H1 (cell line): Measurements from ENCODE around the gene AOAH. TPM values are rescaled to one million over a fixed set of nuclear protein-coding genes. Genes with fewer than 3 reads are reported as not detected.

Experiments
- CTCF ChIA-PET: fragments of 300-600 bp; sonication (Branson Sonifier 250); formaldehyde crosslinking; loops from one replicate; lab custom pipeline; 2021; ENCODE audit not compliant: partially characterized antibody; lab: Charles Lee
- POLR2A ChIA-PET: fragments of 300-600 bp; sonication (Branson Sonifier 250); formaldehyde crosslinking; loops from one replicate; lab custom pipeline; 2021; ENCODE audit warnings: inconsistent platforms; ENCODE audit not compliant: partially characterized antibody; lab: Charles Lee
- DNase-seq, 2 experiments: peaks; one replicate each; pipeline versions ENCODE4 v3.0.0 to v3.0.0-alpha.2; 2010 to 2022; ENCODE audit warnings: low spot score in 2 of 2, low read depth in 1 of 2, mixed read lengths in 1 of 2
- FAIRE-seq: peaks from 2 replicates; lab custom pipeline; 2011; peaks lifted over from hg19 to GRCh38; lab: Jason Lieb, UNC
- H2AFZ ChIP-seq: 2 replicates; pipeline ENCODE4 v1.8.1; 2012; ENCODE audit warnings: low read length, inconsistent platforms
- H2AK5ac ChIP-seq: 2 replicates; pipeline ENCODE4 v1.6.1; 2013; ENCODE audit warnings: low read depth, low read length
- H2BK120ac ChIP-seq: replicated peaks from 2 replicates; pipeline ENCODE3; 2013; ENCODE audit warnings: low read depth, low read length, inconsistent platforms
- H2BK12ac ChIP-seq: 2 replicates; pipeline ENCODE4 v1.6.1; 2013; ENCODE audit warnings: low read depth, low read length
- H2BK15ac ChIP-seq: 2 replicates; pipeline ENCODE4 v1.6.1; 2013; ENCODE audit warnings: low read length
- H2BK20ac ChIP-seq: 2 replicates; pipeline ENCODE4 v1.6.1; 2013; ENCODE audit warnings: low read length
- H2BK5ac ChIP-seq: 2 replicates; pipeline ENCODE4 v1.6.1; 2013; ENCODE audit warnings: low read depth, low read length
- H3K14ac ChIP-seq: 2 replicates; pipeline ENCODE4 v1.6.1; 2013; ENCODE audit warnings: inconsistent platforms; ENCODE audit not compliant: insufficient read length
- H3K18ac ChIP-seq: 2 replicates; pipeline ENCODE4 v1.6.1; 2013; ENCODE audit warnings: low read length; ENCODE audit errors: extremely low read depth
- H3K23ac ChIP-seq: 2 replicates; pipeline ENCODE4 v1.6.1; 2013; ENCODE audit warnings: inconsistent platforms; ENCODE audit not compliant: insufficient read length
- H3K23me2 ChIP-seq: 2 replicates; pipeline ENCODE4 v1.6.1; 2013; ENCODE audit warnings: low read depth, low read length
- H3K27ac ChIP-seq: 2 replicates; pipeline ENCODE4 v1.6.1; 2011; ENCODE audit warnings: low read depth, low read length, inconsistent platforms
- H3K27me3 ChIP-seq, 4 experiments: replicated peaks in 1 of 4; 1 replicate in 1 of 4; 2 replicates in 3 of 4; pipeline versions ENCODE4 v1.6.1 to v1.8.1; 2011 to 2013; ENCODE audit warnings: low read length in 3 of 4, mild to moderate bottlenecking in 3 of 4, inconsistent platforms in 2 of 4, mixed read lengths in 2 of 4, moderate library complexity in 1 of 4; ENCODE audit not compliant: control insufficient read depth in 3 of 4, insufficient read depth in 3 of 4; ENCODE audit errors: extremely low read depth in 1 of 4
- H3K36me3 ChIP-seq, 4 experiments: 2 replicates each; pipeline versions ENCODE4 v1.6.1 to v1.8.1; 2011 to 2013; ENCODE audit warnings: mild to moderate bottlenecking in 4 of 4, low read length in 3 of 4, moderate library complexity in 2 of 4, control low read depth in 1 of 4, inconsistent platforms in 1 of 4; ENCODE audit not compliant: insufficient read depth in 4 of 4, control insufficient read depth in 2 of 4
- H3K4ac ChIP-seq: replicated peaks from 2 replicates; pipeline ENCODE3; 2013; ENCODE audit warnings: low read length, low read depth, mixed read lengths, inconsistent platforms; ENCODE audit not compliant: insufficient read length
- H3K4me1 ChIP-seq, 4 experiments: replicated peaks in 1 of 4; 1 replicate in 1 of 4; 2 replicates in 3 of 4; pipeline versions ENCODE4 v1.6.1 to v1.8.1; 2011 to 2013; ENCODE audit warnings: low read length in 3 of 4, inconsistent platforms in 2 of 4, mixed read lengths in 1 of 4; ENCODE audit not compliant: insufficient read depth in 4 of 4, control insufficient read depth in 3 of 4
- H3K4me2 ChIP-seq, 2 experiments: 2 replicates each; pipeline versions ENCODE4 v1.6.1 to v1.8.1; 2011 to 2013; ENCODE audit warnings: low read depth in 2 of 2, low read length in 2 of 2, control low read depth in 1 of 2, inconsistent platforms in 1 of 2, mild to moderate bottlenecking in 1 of 2; ENCODE audit not compliant: insufficient read depth in 1 of 2
- H3K4me3 ChIP-seq, 4 experiments: fragments of 200-600, 300-600 bp in 1 of 4; sonication (generic), shearing (Covaris generic), sonication (Bioruptor Twin) in 1 of 4; 2 replicates each; pipeline versions ENCODE4 v1.5.1 to v1.8.1; 2011 to 2016; ENCODE audit warnings: low read length in 4 of 4, low read depth in 3 of 4, control low read depth in 2 of 4, inconsistent platforms in 2 of 4, mild to moderate bottlenecking in 2 of 4, mixed read lengths in 1 of 4, moderate library complexity in 1 of 4; ENCODE audit not compliant: insufficient read depth in 2 of 4; ENCODE audit errors: extremely low read depth in 1 of 4
- H3K56ac ChIP-seq: replicated peaks from 2 replicates; pipeline ENCODE3; 2013; ENCODE audit warnings: low read depth, mild to moderate bottlenecking, mixed read lengths, low read length, inconsistent platforms; ENCODE audit not compliant: insufficient read length
- H3K79me1 ChIP-seq: 2 replicates; pipeline ENCODE4 v1.6.1; 2013; ENCODE audit warnings: low read depth, low read length, control low read depth
- H3K79me2 ChIP-seq, 2 experiments: 2 replicates each; pipeline versions ENCODE4 v1.6.1 to v1.8.1; 2012 to 2013; ENCODE audit warnings: low read length in 2 of 2, mild to moderate bottlenecking in 2 of 2, inconsistent platforms in 1 of 2; ENCODE audit not compliant: insufficient read depth in 2 of 2, control insufficient read depth in 1 of 2
- H3K9ac ChIP-seq, 4 experiments: replicated peaks in 1 of 4; 1 replicate in 1 of 4; 2 replicates in 3 of 4; pipeline versions ENCODE4 v1.6.1 to v1.8.1; 2011 to 2013; ENCODE audit warnings: low read depth in 3 of 4, low read length in 3 of 4, control low read depth in 2 of 4, mild to moderate bottlenecking in 2 of 4, moderate library complexity in 2 of 4, inconsistent platforms in 1 of 4; ENCODE audit errors: extremely low read depth in 1 of 4
- H3K9me3 ChIP-seq, 2 experiments: 2 replicates each; pipeline versions ENCODE4 v1.6.1 to v1.8.1; 2012 to 2013; ENCODE audit warnings: mild to moderate bottlenecking in 2 of 2, moderate library complexity in 2 of 2, control low read depth in 1 of 2, inconsistent platforms in 1 of 2, low read depth in 1 of 2, low read length in 1 of 2, mixed read lengths in 1 of 2; ENCODE audit not compliant: insufficient read depth in 2 of 2
- H4K20me1 ChIP-seq, 2 experiments: replicated peaks in 1 of 2; 2 replicates each; pipeline versions ENCODE3 to v1.8.1; 2011 to 2013; ENCODE audit warnings: inconsistent platforms in 2 of 2, low read length in 2 of 2, mild to moderate bottlenecking in 1 of 2; ENCODE audit not compliant: insufficient read depth in 2 of 2, control insufficient read depth in 1 of 2
- H4K5ac ChIP-seq: 2 replicates; pipeline ENCODE4 v1.6.1; 2013; ENCODE audit warnings: low read length, low read depth, mixed read lengths, inconsistent platforms; ENCODE audit not compliant: insufficient read length
- H4K8ac ChIP-seq: 2 replicates; pipeline ENCODE4 v1.8.0; 2013; ENCODE audit warnings: mild to moderate bottlenecking, moderate library complexity, low read length, inconsistent platforms; ENCODE audit not compliant: insufficient read depth; ENCODE audit errors: extremely low read depth
- H4K91ac ChIP-seq: replicated peaks from 2 replicates; pipeline ENCODE3; 2013; ENCODE audit warnings: low read length, mixed read lengths, inconsistent platforms; ENCODE audit not compliant: insufficient read length
- TBP ChIP-seq: IDR thresholded peaks from 2 replicates; pipeline ENCODE4 v1.6.1; 2011; ENCODE audit warnings: low read depth, low read length, improper control_type of control experiment
- WGBS, 2 experiments: shearing (Covaris generic) in 1 of 2; methylation state at CpG; one replicate each; pipeline versions ENCODE4 v1.1.6 to v1.1.7; 2013 to 2015; ENCODE audit warnings: low lambda C conversion rate in 2 of 2, mixed read lengths in 2 of 2, inconsistent platforms in 1 of 2, low coverage in 1 of 2, missing lambda C conversion rate in 1 of 2; ENCODE audit not compliant: insufficient replicate concordance in 2 of 2, insufficient coverage in 1 of 2, insufficient read length in 1 of 2; ENCODE audit errors: extremely low coverage in 1 of 2, missing lambda C conversion rate in 1 of 2; 5-methylcytosine and 5-hydroxymethylcytosine counted together
- polyA plus RNA-seq, 7 experiments: library from polyadenylated mRNA; depleted of rRNA in 3 of 7; stranded (reverse) in 5 of 7; unstranded in 2 of 7; fragments of >200 nt in 5 of 7; fragments of 200-250 nt in 2 of 7; gene quantifications; 1 replicate in 5 of 7; 2 replicates in 1 of 7; 4 replicates in 1 of 7; pipeline versions ENCODE4 v1.2.1 to v1.2.3, GENCODE V29; 2011 to 2013; ENCODE audit warnings: missing spikeins in 2 of 7, mixed read lengths in 2 of 7
- total RNA-seq: library from RNA; stranded (reverse); fragmentation: NEBNext Ultra II Directional; extraction: Animal tissue kit (Norgen Biotek cat#: 25700); gene quantifications from 2 replicates; pipeline ENCODE4 v1.2.1, GENCODE V29; 2021

The AOAH gene
- total and polyA plus RNA-seq, 2 of the 8 experiments (the other 6 are each of a cell fraction or from before 2014, with no cell fraction given) = 0.08 TPM; not detected in 1

GRCh38 chr7:36710186-36710791 is 14.0 kb downstream of the AOAH start:
- Histone ChIP-seq H2BK20ac (no peak overlapping the region), H4K8ac (no peak overlapping the region), H2BK15ac (no peak overlapping the region), H2BK12ac (no peak overlapping the region), H3K56ac (no peak overlapping the region), H3K4me1 (peaks cover 0 to 3% (median 0%) of the 10 kb centered on the region in 4 experiments; a peak in 1 of 7 replicates), H3K9me3 (0 out of 4 replicates have a peak, but pooled peaks cover 0 to 3% of the 10 kb centered on the region in 2 experiments), H2BK120ac (no peak overlapping the region), H2AFZ (no peak overlapping the region), H3K27ac (no peak overlapping the region), H2AK5ac (no peak overlapping the region), H3K27me3 (no peaks in the 10 kb centered on the region), H3K9ac (no peak overlapping the region), H4K20me1 (no peaks in the 10 kb centered on the region), H3K36me3 (no peaks in the 10 kb centered on the region), H3K4me3 (no peak overlapping the region), H4K5ac (no peak overlapping the region), H2BK5ac (no peak overlapping the region), H3K23ac (no peak overlapping the region), H3K23me2 (no peaks in the 10 kb centered on the region), H3K18ac (no peak overlapping the region), H3K4me2 (no peak overlapping the region), H3K4ac (no peak overlapping the region), H4K91ac (no peak overlapping the region), H3K14ac (no peak overlapping the region), H3K79me1 (no peaks in the 10 kb centered on the region), H3K79me2 (no peaks in the 10 kb centered on the region)
- FAIRE-seq = no peak
- CTCF ChIA-PET = interaction anchor here (1.1 to 1.4 kb wide), 2 partner anchors 85 to 123 kb away, joined by 3 read pairs; no protein-coding TSS in a partner anchor
- no peak for TF ChIP-seq TBP
- POLR2A ChIA-PET = no interaction called here
- 84% methylated on average over 3 of the region's 3 CpGs; no CpG with 5 or more reads in 1 of the 2 experiments for WGBS, 2 experiments
- no peak for DNase-seq
